Epidermal melanocyte (primary cell): ENCODE measurements around the gene NIPA2.

Experiments
- DNase-seq: peaks from one replicate; pipeline ENCODE4 v3.0.0; 2011; ENCODE audit warnings: low spot score; ENCODE audit not compliant: insufficient read length

NIPA2 gene

GRCh38 chr15:22877117-22877516 lies 38.7 kb downstream of the NIPA2 start:
- DNase-seq: no peak

GRCh38 chr15:22877607-22878006 lies 39.1 kb downstream of the NIPA2 start:
- no peak for DNase-seq

GRCh38 chr15:22878103-22878502 lies 39.6 kb downstream of the NIPA2 start:
- DNase-seq: no peak

- no peak for DNase-seq
These were observed 41.9 kb downstream of the NIPA2 start for GRCh38 chr15:22880068-22880980.

- no peak for DNase-seq
These were observed 42.7 kb downstream of the NIPA2 start for GRCh38 chr15:22880981-22881738.

GRCh38 chr15:22881739-22882440 lies 43.4 kb downstream of the NIPA2 start:
- no peak for DNase-seq

- no peak for DNase-seq
These were observed 44.7 kb downstream of the NIPA2 start for GRCh38 chr15:22883196-22883595.

GRCh38 chr15:22884344-22884743 lies 45.9 kb downstream of the NIPA2 start:
- no peak for DNase-seq

GRCh38 chr15:22885120-22885519 lies 46.7 kb downstream of the NIPA2 start:
- no peak for DNase-seq

- DNase-seq: no peak
These were observed 48.9 kb downstream of the NIPA2 start for GRCh38 chr15:22887157-22887951.

GRCh38 chr15:22888120-22888859 lies 49.8 kb downstream of the NIPA2 start:
- DNase-seq: peak; percentile 70

GRCh38 chr15:22889146-22889818 lies 50.8 kb downstream of the NIPA2 start:
- no peak for DNase-seq

GRCh38 chr15:22890296-22890695 lies 51.8 kb downstream of the NIPA2 start:
- no peak for DNase-seq

- no peak for DNase-seq
These were observed 53.2 kb downstream of the NIPA2 start for GRCh38 chr15:22891426-22892210.

GRCh38 chr15:22892333-22892732 lies 53.9 kb downstream of the NIPA2 start:
- no peak for DNase-seq

GRCh38 chr15:22893081-22893480 lies 54.6 kb downstream of the NIPA2 start:
- DNase-seq: no peak

GRCh38 chr15:22893881-22894280 lies 55.4 kb downstream of the NIPA2 start:
- no peak for DNase-seq

GRCh38 chr15:22895465-22896190 lies 57.2 kb downstream of the NIPA2 start:
- DNase-seq: no peak
